CD4-positive, CD25-positive, alpha-beta regulatory T cell (primary cell): Measurements from ENCODE around the gene SORCS2. TPM values are rescaled to one million over a fixed set of nuclear protein-coding genes. Genes with fewer than 3 reads are reported as not detected.

Source experiments
- ATAC-seq, 2 donors: fragments of 150-1000 bp; cut with Tn5 transposase; one replicate each; pipeline ENCODE4 v1.10.0; 2021; ENCODE audit warnings: low read depth in 2 of 2, moderate number of reproducible peaks in 2 of 2, moderate library complexity in 1 of 2
- DNase-seq, 3 donors: peaks; one replicate each; pipeline versions ENCODE4 v3.0.0 to v3.0.0-alpha.2; 2012 to 2022; ENCODE audit warnings: mixed read lengths in 1 of 3
- H3K27ac ChIP-seq: one replicate; pipeline ENCODE4 v1.7.0; 2013; ENCODE audit warnings: mild to moderate bottlenecking, low read length; ENCODE audit not compliant: insufficient read depth, poor library complexity, severe bottlenecking
- H3K27me3 ChIP-seq: one replicate; pipeline ENCODE4 v1.7.0; 2013; ENCODE audit warnings: low read length; ENCODE audit not compliant: control insufficient read depth, insufficient read depth
- H3K36me3 ChIP-seq: one replicate; pipeline ENCODE4 v1.7.0; 2013; ENCODE audit warnings: mild to moderate bottlenecking, low read length, moderate library complexity; ENCODE audit not compliant: control insufficient read depth, insufficient read depth
- H3K4me1 ChIP-seq: 2 replicates; pipeline ENCODE4 v1.7.0; 2013; ENCODE audit warnings: mild to moderate bottlenecking, low read length; ENCODE audit not compliant: insufficient read depth, control insufficient read depth, poor library complexity, severe bottlenecking
- H3K4me3 ChIP-seq: one replicate; pipeline ENCODE4 v1.7.0; 2013; ENCODE audit warnings: low read depth, mild to moderate bottlenecking, low read length, moderate library complexity
- H3K9me3 ChIP-seq, 2 experiments: 1 replicate in 1 of 2; 2 replicates in 1 of 2; pipeline ENCODE4 v1.7.0; 2013; ENCODE audit warnings: low read length in 2 of 2, mild to moderate bottlenecking in 1 of 2, moderate library complexity in 1 of 2; ENCODE audit not compliant: control insufficient read depth in 2 of 2
- H3K27ac Mint-ChIP-seq, 3 donors: one replicate each; pipeline ENCODE4 v1.8.0; 2020 to 2022; ENCODE audit warnings: mild to moderate bottlenecking in 3 of 3, mixed read lengths in 3 of 3, moderate library complexity in 2 of 3
- H3K27me3 Mint-ChIP-seq: one replicate; pipeline ENCODE4 v1.8.0; 2022; ENCODE audit warnings: mild to moderate bottlenecking, mixed read lengths
- H3K36me3 Mint-ChIP-seq: one replicate; pipeline ENCODE4 v1.8.0; 2020; ENCODE audit warnings: mixed read lengths
- H3K4me1 Mint-ChIP-seq, 4 donors: one replicate each; pipeline ENCODE4 v1.8.0; 2020 to 2022; ENCODE audit warnings: mixed read lengths in 4 of 4, mild to moderate bottlenecking in 1 of 4
- H3K4me3 Mint-ChIP-seq, 4 donors: one replicate each; pipeline ENCODE4 v1.8.0; 2020 to 2022; ENCODE audit warnings: mild to moderate bottlenecking in 4 of 4, mixed read lengths in 4 of 4, moderate library complexity in 3 of 4
- H3K9me3 Mint-ChIP-seq, 7 donors: one replicate each; pipeline ENCODE4 v1.8.0; 2020 to 2022; ENCODE audit warnings: mixed read lengths in 7 of 7, mild to moderate bottlenecking in 3 of 7, moderate library complexity in 2 of 7
- polyA plus RNA-seq, 4 donors: library from polyadenylated mRNA; unstranded; fragments of 300-500 nt; fragmentation: Illumina TruSeq; gene quantifications; one replicate each; pipeline ENCODE4 v1.2.3, GENCODE V29; 2021
- total RNA-seq: library from RNA; stranded (reverse); gene quantifications from one replicate; pipeline ENCODE4 v1.2.3, GENCODE V29; 2022

SORCS2 gene
- total and polyA plus RNA-seq, 5 donors from 2014 or later = not detected

GRCh38 chr4:7272404-7272803 is 80.1 kb downstream of the SORCS2 start:
- no peaks in the 10 kb centered on the region for H3K36me3 ChIP-seq
- ATAC-seq (no peak), DNase-seq (no peak)
- Mint-ChIP-seq H3K27ac (no peak overlapping the region), H3K36me3 (no peaks in the 10 kb centered on the region), H3K27me3 (peaks cover 5% of the 10 kb centered on the region), H3K4me3 (no peak overlapping the region), H3K9me3 (no peaks in the 10 kb centered on the region), H3K4me1 (no peaks in the 10 kb centered on the region)
- no peak overlapping the region for H3K27ac ChIP-seq
- H3K9me3 ChIP-seq = no peaks in the 10 kb centered on the region
- H3K27me3 ChIP-seq = no peaks in the 10 kb centered on the region
- no peak overlapping the region for H3K4me3 ChIP-seq
- no peaks in the 10 kb centered on the region for H3K4me1 ChIP-seq

DNA sequence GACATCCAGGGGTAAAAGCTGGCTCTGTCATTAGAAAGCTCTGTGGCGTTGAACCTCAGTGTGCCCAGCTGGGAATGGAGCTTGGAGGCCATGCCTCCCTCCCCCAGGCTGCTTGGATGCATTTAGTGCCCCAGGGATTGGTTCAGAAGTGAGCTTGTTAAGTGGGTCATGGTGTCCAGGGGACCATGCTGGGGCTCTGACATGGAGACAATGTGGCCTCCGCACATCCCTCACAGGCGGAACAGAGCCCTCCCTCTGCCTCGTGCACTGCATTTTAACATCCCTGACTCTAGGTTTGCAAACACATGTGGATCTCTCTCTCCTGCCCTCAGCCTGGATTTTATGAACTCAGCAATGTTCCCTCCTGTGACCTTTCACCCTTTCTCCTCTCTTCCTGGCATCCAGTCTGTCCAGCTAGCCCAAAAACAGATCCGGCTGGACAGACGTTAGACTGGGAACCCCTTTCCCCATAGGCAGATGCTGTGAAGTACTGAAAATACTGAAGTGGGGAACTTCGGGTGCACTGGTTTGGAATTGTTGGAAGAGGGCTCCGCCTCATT is 81.5 kb downstream of the SORCS2 start:
- Histone ChIP-seq H3K4me1 (no peaks in the 10 kb centered on the region), H3K36me3 (no peaks in the 10 kb centered on the region), H3K27ac (no peak overlapping the region), H3K27me3 (no peaks in the 10 kb centered on the region), H3K4me3 (no peak overlapping the region), H3K9me3 (no peaks in the 10 kb centered on the region)
- ATAC-seq (no peak), DNase-seq (no peak)
- H3K36me3 Mint-ChIP-seq = no peaks in the 10 kb centered on the region
- H3K4me3 Mint-ChIP-seq = no peak overlapping the region
- no peaks in the 10 kb centered on the region for H3K4me1 Mint-ChIP-seq
- H3K9me3 Mint-ChIP-seq = no peaks in the 10 kb centered on the region
- H3K27me3 Mint-ChIP-seq = peaks cover 5% of the 10 kb centered on the region
- H3K27ac Mint-ChIP-seq = no peak overlapping the region

DNA sequence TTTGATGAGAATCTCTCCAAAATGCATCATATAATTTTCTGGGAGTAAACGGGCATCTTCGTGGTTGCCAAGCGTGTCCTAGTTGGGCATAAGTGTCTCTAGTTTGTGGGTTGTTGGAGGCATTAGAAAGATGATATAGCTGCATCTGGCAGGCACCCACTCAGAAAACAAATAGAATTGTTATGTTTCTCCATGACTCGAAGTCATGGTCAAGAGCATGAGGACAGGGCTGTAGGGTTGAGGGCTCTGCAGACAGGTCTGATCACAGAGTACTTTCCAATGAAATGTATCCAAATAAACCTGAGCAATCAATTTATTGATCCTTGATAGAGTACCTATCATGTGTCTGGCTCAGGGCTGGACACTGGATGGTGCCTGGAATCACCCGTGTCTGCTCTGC is 82.7 kb downstream of the SORCS2 start:
- H3K36me3 ChIP-seq = no peaks in the 10 kb centered on the region
- no peaks in the 10 kb centered on the region for H3K36me3 Mint-ChIP-seq
- peaks cover 5% of the 10 kb centered on the region for H3K27me3 Mint-ChIP-seq
- H3K4me3 Mint-ChIP-seq = no peak overlapping the region
- no peak overlapping the region for H3K27ac Mint-ChIP-seq
- no peaks in the 10 kb centered on the region for H3K9me3 ChIP-seq
- no peaks in the 10 kb centered on the region for H3K4me1 ChIP-seq
- no peak for ATAC-seq
- no peak overlapping the region for H3K4me3 ChIP-seq
- no peak for DNase-seq
- no peaks in the 10 kb centered on the region for H3K9me3 Mint-ChIP-seq
- H3K27ac ChIP-seq = no peak overlapping the region
- no peaks in the 10 kb centered on the region for H3K4me1 Mint-ChIP-seq
- H3K27me3 ChIP-seq = no peaks in the 10 kb centered on the region

DNA sequence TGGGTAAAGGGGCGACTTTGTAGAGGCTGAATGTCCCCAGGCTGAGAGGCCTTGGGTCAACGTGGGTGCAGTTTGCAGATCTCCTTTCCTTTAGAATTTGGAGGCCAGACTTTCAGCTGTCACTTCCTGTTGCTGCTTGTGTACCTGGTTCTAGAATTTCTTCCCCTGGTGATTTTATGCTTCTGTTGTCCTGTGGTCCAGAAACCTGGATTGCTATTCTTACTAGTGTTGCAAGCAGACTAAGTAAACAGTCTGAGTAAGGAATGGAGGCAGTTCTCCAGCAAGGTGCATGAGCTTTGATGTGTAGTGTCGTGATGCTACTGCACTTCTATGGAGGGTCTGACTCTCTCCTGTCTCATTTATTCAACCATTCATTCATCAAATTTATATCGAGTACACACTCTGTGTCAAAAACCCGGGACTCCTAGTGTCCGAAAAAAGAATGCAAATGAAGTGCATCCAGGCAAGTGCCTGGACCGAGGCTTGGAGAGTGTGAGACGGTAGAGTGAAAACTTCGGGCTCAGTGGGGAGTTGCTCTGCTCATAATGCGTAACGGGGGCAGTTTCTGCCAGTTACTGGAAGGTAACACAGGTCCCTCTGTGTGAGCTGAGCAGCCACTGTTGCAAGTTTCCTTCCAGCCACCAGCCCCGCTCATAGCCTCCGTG is 83.3 kb downstream of the SORCS2 start:
- ATAC-seq = no peak
- H3K4me3 Mint-ChIP-seq = no peak overlapping the region
- no peaks in the 10 kb centered on the region for H3K36me3 Mint-ChIP-seq
- H3K36me3 ChIP-seq = no peaks in the 10 kb centered on the region
- peaks cover 5% of the 10 kb centered on the region for H3K27me3 Mint-ChIP-seq
- no peak overlapping the region for H3K27ac ChIP-seq
- no peak for DNase-seq
- H3K9me3 Mint-ChIP-seq = no peaks in the 10 kb centered on the region
- H3K4me1 ChIP-seq = no peaks in the 10 kb centered on the region
- no peak overlapping the region for H3K4me3 ChIP-seq
- H3K4me1 Mint-ChIP-seq = no peaks in the 10 kb centered on the region
- no peaks in the 10 kb centered on the region for H3K27me3 ChIP-seq
- no peak overlapping the region for H3K27ac Mint-ChIP-seq
- H3K9me3 ChIP-seq = no peaks in the 10 kb centered on the region

DNA sequence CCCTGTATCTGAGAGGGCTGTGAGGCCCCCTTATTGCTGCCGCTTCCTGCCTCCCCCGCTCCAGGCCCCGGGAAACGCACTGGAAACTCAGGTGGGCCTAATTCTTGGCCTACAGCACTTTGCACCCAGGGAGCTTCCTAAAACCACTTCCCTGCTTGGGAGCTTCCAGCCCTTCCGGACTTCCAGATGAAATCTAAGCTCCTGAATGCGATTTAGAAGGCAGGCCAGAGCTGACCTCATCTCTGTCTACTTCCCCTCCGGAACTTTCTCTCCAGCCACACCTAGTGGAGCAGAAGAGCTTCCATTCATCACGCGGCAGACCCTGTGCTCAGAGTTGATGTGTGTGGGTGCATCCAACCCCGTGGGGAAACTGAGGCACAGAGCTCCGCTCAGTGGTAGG is 84.2 kb downstream of the SORCS2 start:
- no peaks in the 10 kb centered on the region for H3K9me3 Mint-ChIP-seq
- Histone ChIP-seq H3K27ac (no peak overlapping the region), H3K36me3 (no peaks in the 10 kb centered on the region), H3K9me3 (no peaks in the 10 kb centered on the region), H3K27me3 (no peaks in the 10 kb centered on the region), H3K4me3 (no peak overlapping the region), H3K4me1 (no peaks in the 10 kb centered on the region)
- no peak overlapping the region for H3K27ac Mint-ChIP-seq
- H3K4me3 Mint-ChIP-seq = no peak overlapping the region
- no peaks in the 10 kb centered on the region for H3K36me3 Mint-ChIP-seq
- no peak for DNase-seq
- ATAC-seq = no peak
- no peaks in the 10 kb centered on the region for H3K4me1 Mint-ChIP-seq
- peaks cover 5% of the 10 kb centered on the region for H3K27me3 Mint-ChIP-seq

GRCh38 chr4:7278071-7278765 is 85.9 kb downstream of the SORCS2 start:
- Mint-ChIP-seq H3K4me1 (no peaks in the 10 kb centered on the region), H3K9me3 (no peaks in the 10 kb centered on the region)

DNA sequence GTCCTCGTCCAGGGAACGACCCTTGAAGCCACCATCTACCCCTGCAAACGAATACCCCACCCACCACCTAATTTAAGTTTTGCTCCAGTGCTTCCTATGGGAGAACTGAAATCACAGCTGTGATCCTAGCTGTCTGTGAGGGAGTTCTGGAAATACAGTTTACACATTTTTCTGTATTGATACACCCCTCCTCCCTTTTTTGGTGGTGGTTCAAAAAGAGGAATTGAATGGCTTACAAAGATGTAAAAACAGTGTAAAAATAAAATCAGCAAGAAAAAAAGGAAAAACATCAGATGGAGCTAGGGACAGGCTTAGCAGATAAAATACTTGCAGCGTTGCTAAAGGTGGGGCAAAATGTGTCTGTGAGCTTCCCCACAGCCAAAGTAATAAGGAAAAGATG is 86.6 kb downstream of the SORCS2 start:
- no peak for DNase-seq
- no peaks in the 10 kb centered on the region for H3K4me1 ChIP-seq
- H3K27ac ChIP-seq = no peak overlapping the region
- Mint-ChIP-seq H3K36me3 (no peaks in the 10 kb centered on the region), H3K4me3 (no peak overlapping the region), H3K27me3 (peaks cover 5% of the 10 kb centered on the region), H3K9me3 (no peaks in the 10 kb centered on the region), H3K27ac (peak overlapping the region in 1 of 3 donors; percentile 35), H3K4me1 (no peaks in the 10 kb centered on the region)
- H3K9me3 ChIP-seq = no peaks in the 10 kb centered on the region
- H3K36me3 ChIP-seq = no peaks in the 10 kb centered on the region
- ATAC-seq = no peak
- H3K4me3 ChIP-seq = no peak overlapping the region
- H3K27me3 ChIP-seq = no peaks in the 10 kb centered on the region

More at GRCh38 chr4:7278071-7278765, 85.9 kb downstream of the SORCS2 start:
- Mint-ChIP-seq H3K27me3 (peaks cover 5% of the 10 kb centered on the region), H3K36me3 (no peaks in the 10 kb centered on the region), H3K4me3 (no peak overlapping the region), H3K27ac (no peak overlapping the region)
- Histone ChIP-seq H3K36me3 (no peaks in the 10 kb centered on the region), H3K27ac (no peak overlapping the region), H3K27me3 (no peaks in the 10 kb centered on the region), H3K4me3 (no peak overlapping the region), H3K9me3 (no peaks in the 10 kb centered on the region), H3K4me1 (no peaks in the 10 kb centered on the region)
- no peak for ATAC-seq
- no peak for DNase-seq

DNA sequence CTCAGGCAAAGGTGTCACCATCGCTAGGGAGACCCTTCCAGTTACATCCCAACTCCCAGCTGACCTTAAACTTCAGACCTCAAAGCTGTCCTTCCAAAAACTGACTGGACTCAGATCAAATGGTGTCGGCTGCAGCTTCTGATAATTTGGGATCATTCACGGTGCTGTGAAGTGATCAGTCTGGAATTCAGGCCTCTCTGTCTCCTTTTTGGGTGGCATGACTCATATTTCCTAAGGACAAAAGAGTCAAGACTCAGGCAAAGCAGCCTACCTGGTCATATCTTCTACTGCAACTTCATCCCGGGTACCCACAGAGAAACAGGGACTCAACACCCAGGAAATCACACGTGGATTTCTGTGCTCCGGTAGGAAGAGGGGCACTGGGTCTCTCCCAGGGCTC is 87.6 kb downstream of the SORCS2 start:
- H3K27me3 Mint-ChIP-seq = no peaks in the 10 kb centered on the region
- H3K27me3 ChIP-seq = no peaks in the 10 kb centered on the region
- no peaks in the 10 kb centered on the region for H3K36me3 ChIP-seq
- no peak overlapping the region for H3K4me3 Mint-ChIP-seq
- H3K27ac ChIP-seq = no peak overlapping the region
- DNase-seq (no peak), ATAC-seq (no peak)
- no peak overlapping the region for H3K4me3 ChIP-seq
- no peaks in the 10 kb centered on the region for H3K9me3 ChIP-seq
- H3K9me3 Mint-ChIP-seq = no peaks in the 10 kb centered on the region
- H3K4me1 ChIP-seq = no peaks in the 10 kb centered on the region
- H3K36me3 Mint-ChIP-seq = no peaks in the 10 kb centered on the region
- H3K4me1 Mint-ChIP-seq = no peaks in the 10 kb centered on the region
- H3K27ac Mint-ChIP-seq = no peak overlapping the region
